NCI-H1694 (cell line): Measurements from ENCODE around the gene ARFGAP3.

ENCODE experiments used
- DNase-seq: peaks from one replicate; lab custom pipeline; 2025; lab: John Stamatoyannopoulos, UW

The ARFGAP3 gene

DNA sequence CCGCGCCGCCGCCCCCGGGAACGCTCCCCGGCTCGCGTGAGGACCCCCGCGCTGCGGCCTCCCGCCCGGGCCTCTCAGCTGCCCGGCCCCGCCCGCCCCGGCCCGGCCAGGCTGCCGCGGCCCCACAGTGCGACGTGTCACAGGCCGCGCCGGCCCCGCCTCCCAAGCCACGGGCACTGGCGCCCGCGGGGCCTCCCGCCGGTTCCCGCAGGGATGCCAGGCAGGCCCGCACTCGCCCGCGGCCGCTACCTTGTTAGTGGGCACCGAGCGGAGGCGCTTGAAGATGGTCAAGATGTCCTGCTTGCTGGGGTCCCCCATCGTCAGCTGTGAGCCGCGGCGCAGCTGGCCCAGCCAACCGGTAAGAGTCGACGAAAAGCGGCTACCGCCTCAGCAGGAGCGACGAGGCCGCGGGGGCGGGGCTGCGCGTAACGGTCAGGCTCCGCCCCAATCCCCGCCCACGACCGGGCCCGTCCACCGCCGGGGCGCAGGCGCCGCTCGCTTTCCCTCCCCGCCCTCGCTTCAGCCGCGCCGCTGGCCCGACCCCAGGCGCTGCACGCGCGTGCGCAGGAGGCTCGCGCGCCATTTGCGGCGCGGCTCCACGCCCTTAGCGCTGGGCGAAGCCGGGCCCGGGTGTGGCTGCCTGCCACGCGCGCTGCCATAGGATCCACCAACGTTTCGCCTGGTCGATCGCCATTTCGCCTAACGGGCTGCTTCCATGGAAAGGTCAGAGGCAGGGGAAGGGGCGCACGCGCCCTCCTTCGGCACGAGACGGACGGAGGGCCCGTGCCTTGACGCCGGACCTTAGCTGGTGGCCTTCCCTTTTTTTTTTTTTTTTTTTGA is at the start of gene ARFGAP3:
Gene ARFGAP3 (minus strand): TSS at position 409 of the 840 bp plus-strand sequence. CDS start 91 bp downstream, at position 318.
- DNase-seq, result peak; percentile 78

DNA sequence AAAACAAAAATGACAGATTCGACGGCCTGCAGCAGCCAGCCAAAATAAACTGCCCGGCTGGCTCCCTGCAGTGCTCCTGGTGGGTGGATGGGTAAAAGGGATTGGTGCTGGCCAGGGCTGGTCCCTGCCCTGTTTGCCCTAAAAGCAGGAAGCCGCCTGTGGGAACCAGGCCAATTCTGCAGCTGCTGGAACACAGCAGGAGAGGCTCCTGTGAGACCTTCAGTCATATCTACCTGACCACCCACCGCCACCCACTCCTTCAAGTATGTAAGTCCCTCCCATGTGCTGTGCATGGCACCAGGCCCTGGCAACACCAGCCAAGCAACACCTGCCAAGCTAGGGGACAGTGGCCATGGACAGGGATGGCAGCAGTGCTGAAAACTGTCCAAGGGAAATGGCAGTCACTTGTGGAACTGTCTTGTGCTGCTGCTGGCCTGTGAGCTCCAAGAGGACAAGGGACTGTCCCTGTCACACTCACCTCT is 48.7 kb upstream of the ARFGAP3 start:
- no peak for DNase-seq

DNA sequence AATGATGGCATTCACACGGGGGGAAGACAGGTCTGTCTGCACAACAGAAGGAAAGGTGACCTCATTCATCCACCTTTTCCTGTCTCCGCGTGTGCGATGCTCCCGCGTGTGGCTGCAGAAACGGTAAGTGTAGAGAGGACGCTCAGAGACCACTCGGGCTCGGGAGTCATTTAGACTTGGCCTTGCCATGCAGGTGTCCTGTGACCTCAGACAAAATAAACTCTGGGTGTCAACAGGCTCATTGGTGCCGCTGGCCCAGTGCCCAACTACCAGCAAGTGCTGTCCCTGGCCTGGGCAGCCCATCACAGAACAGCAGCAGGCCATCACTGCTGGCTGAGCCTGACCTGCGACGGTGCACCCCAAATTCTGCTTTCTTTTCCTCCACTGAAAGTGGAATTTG is 48.1 kb upstream of the ARFGAP3 start:
- DNase-seq, result no peak

DNA sequence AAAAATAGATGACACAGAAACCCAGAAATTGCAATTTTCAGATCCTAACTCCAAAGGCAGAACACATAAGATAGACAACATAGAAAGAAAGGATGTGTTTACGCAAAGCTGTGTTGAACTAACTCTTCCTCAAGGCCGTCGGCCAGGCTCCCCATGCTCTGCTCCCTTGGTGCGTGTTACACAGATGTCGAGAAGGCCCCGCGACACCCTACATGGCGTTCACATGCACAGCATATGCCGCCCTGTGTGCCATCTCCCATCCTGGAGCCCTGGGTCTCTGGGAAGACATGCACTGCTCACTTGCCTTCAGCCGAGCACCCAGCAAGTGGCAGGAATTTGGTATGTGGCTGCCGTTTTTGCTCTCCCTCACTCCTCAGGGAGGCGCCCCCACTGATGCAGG is 47.0 kb upstream of the ARFGAP3 start:
- no peak for DNase-seq

DNA sequence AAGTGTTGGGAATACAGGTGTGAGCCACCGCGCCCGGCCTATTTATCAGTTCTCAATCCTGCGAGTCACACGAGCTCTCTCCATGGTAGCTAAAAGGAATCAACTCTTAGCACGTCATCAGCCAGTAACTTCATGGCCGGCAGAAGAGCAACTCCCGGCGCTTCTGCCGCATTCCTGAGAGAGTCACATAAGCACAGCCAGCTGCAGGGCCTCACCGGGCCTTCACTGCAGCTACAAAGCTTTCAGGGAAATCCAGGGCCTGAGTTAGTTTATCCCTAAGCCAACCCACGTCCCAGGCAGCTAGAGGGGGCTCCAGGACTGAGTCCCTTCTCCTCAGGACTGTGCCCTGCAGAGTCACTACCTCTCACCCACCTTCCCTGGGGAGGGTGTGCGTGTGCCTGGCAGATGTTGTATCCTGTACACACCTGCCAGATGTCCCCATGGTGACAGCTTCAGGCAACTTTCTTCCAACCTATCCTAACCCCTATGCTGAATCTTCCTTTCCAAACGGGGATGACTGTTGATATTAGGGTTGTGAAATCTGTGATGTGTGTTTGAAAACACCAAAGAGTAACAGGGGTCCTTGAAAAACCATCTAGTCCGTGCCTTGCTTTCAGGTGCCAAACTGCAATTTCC is 45.9 kb upstream of the ARFGAP3 start:
- no peak for DNase-seq

DNA sequence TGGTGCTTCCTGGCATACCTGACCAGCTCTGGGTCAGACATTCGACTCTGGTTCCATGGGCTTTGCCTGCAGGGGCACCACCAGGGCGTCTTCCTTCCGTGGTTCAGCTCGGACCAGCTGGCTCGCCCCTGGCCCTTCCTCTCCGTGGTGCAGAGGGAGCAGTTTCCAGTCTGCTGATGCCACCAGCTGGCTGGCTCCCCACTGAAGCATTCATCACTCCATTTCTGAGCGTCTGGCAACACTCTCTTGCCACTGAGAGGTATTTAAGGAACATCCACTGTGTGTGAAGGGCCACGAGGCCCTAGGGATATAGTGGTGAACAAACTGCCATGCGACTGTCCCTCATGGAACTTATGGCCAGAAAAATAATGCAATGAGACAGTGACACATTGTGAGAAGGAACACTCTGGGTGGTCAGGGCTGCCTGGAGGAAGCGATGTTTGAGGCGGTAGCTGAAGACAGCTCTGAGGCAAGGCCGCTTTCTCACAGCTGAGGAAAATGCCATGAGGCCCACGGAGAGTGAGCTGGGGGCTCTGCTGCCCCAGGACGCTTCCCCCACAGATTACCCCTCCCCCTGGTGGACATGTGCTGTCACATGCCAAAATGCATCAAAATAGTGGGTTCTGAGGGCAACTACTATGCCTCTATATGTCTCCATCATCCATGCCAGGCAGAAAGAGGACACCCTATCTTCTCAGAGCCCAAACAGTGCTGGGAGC is 44.9 kb upstream of the ARFGAP3 start:
- DNase-seq, result peak; percentile 23

GRCh38 chr22:42897960-42898359 is 40.9 kb upstream of the ARFGAP3 start:
- DNase-seq, result no peak

DNA sequence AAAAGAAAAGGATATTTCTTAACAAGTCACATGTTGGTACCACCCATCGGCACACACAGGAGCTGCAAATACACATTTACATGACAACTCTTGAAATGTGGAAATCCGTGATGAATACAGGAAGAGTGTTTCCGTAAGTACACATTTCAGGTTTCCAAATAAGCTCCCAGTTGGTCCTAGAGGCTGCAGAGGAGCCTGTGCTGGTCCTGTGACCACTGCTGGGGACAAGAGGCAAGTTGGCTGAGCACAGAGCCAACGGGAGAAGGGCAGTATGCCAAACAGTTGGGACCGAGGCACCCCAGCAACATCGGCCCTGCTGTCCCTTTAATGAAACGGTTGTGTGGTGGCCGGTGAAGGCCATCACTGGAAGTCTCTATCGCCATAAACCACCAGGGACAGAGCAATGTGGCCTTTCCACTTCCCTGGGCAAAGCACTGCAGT is 38.5 kb upstream of the ARFGAP3 start:
- no peak for DNase-seq

DNA sequence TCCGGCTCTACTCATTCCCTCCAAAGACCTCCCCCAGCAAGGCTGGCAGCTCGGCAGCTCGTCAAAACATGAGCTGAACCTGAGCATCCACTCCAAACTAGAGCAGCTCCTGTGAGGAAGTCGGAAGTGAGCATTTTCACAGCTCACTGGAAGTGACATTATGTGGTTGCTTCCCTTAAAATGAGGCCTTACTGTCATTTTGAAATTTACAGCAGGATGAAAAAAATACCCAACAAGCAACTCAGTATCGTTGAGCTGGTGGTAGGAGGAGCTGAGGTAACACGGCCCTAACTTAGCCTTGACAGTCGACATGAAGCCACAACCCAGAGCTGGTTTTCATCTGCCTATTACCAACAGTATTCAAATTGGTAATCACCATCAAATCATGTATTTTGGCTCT is 38.0 kb upstream of the ARFGAP3 start:
- DNase-seq, result no peak

DNA sequence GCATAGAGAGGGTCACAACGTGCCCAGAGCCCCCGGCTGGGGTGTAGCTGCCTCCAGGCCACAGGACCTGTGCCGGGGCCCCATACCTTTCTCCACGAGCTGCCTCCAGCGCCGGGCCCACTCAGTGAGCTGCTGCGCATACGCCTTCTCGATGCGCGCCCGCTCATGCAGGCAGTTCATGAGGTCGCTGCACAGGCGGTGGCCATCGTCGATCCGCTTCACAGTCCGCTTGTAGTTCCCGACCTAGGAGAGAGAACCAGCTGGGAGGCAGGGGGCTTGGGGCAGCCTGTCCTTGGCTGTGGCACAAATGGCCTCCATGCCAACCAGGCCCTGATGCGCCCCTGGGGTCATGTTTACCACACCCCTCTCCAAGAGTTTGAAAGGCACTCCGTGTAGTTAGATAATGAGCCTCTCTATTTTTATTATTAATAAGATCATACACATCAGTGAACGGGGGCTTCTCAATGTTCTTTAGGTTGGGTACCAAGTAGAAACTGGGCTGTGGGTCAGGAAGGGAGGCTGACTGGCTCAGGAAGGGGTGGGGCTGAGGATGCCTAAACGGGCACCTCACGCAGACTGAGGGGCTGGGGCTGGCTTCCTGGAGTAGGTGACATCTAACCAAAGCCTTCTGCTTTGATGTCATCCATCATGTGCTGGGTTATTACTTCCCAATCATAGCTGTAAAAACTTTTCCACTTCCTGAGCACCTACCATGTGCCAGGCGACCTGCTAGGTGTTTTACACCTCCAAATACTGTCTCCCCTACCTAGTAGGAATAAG is 36.5 kb upstream of the ARFGAP3 start:
- DNase-seq, result no peak

DNA sequence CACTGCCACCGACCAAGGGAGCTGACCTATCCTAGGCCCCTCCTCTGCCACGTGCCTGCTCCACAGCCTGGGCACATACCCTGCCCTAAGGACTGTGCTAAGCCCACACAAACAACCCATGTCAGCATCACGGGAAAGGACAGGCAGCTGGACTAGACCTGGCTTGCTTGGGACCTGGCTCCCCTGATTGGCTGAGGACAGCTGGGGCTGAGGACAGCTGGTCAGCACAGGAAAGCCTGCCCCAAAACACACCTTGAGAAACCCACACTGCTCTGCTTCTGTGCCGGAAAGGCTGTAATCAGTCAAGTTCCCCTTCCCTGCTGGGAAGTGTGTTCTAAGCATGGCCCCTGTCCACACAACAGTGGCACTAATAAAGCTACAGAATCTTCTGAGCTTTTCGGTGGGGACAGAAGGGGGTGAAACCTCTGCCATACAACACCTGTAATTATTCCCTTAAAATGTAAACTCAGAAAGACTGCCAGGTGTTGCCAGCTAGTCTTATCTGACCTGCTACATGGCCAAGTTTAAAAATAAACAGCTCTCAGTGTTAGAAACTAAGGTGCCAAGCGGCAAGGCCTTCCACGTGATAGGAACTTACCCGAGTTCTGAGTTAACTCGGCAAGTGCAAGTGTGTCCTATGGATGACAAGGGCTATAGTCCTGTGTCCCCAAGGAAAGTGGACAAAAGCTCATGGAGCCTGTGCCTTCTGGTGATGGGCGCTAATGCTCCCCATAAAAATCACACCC is 35.7 kb upstream of the ARFGAP3 start:
- DNase-seq, result no peak

- DNase-seq, result no peak
Measured at GRCh38 chr22:42892156-42892555, 35.1 kb upstream of the ARFGAP3 start.

- DNase-seq, result no peak
Measured at GRCh38 chr22:42891696-42892095, 34.6 kb upstream of the ARFGAP3 start.

DNA sequence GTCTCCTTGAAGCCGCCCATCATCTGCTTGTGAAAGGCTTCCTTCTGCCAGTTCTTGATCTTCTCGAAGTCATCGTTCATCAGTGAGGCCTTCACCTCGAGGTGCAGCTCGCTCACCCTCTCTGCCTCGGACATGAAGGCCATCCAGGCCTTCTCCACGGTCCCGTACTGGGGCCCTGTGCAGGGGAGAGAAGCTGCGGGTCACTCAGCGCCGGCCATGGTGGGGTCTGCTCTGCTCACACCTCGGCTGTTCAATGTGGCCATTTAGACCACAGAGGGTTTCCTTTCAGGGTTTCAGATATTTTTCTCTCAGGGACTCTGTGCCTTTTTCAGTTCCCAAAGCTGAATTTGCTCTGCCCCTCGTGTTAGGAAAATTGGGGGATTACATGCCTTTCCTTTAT is 33.9 kb upstream of the ARFGAP3 start:
- DNase-seq, result no peak

GRCh38 chr22:42889304-42889703 is 32.2 kb upstream of the ARFGAP3 start:
- no peak for DNase-seq

GRCh38 chr22:42887523-42888507 is 30.7 kb upstream of the ARFGAP3 start:
- DNase-seq, result no peak

DNA sequence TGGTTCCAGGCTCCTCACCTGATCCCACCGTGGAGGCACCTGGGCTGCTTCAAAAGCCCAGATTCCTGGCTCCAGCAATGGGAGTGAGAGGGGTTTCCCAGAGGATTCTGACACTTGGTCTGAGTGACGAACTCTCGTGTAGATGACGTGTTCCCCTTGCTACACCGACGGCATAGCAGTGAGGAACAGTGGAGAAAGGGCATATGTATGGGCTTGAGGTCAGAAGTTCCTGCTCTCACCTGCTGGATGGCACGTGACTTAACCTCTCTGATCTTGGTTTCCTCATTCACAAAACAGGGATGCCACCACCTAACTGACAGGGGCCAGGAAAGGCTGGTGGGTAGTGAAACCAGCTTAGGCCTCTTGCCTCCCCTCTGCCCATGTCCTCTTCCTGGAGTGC is 30.0 kb upstream of the ARFGAP3 start:
- DNase-seq, result no peak

GRCh38 chr22:42885446-42885845 is 28.4 kb upstream of the ARFGAP3 start:
- DNase-seq, result no peak

DNA sequence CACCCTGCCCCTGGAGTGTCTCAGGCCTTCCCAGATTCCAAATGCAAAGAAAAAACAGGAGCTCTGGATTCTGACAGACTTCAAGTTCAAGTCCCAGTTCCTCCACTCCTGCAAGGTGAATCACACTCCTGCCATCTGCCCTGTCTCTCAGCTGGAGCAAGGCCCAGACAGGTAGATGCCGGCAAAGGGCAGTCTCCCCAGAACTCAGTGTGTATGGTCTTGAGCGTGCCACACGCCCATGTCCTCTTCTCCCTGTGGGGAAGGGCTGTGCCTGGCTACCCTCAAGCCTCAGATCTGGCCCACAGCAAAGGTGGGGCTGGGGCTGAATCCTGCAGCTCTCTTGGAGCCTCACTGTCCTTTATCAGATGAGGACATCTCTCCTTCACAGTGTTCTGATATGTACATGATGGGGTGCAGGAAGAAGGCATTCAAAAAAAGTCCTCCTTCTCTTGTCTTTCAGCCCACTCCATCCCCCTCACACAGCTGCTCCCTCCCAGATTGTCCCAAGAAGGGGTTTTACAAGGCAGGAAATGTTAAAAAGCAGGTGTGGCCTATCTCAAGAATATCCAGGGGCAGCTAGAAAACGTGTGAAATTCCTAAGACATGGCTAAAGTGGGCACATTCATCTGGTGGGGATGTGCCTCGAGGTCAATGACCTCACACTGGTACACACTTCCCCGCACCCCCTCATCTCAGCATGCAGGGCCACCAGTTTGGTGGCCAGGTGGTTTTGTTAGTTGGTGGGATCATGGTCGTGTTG is 27.7 kb upstream of the ARFGAP3 start:
- DNase-seq, result no peak
